ENCODE data around the gene UGT1A8. TPM values are rescaled to one million over a fixed set of nuclear protein-coding genes. Genes with fewer than 3 reads are reported as not detected.

UGT1A8 gene
- total and polyA plus RNA-seq, 10 donors, result not detected

DNA sequence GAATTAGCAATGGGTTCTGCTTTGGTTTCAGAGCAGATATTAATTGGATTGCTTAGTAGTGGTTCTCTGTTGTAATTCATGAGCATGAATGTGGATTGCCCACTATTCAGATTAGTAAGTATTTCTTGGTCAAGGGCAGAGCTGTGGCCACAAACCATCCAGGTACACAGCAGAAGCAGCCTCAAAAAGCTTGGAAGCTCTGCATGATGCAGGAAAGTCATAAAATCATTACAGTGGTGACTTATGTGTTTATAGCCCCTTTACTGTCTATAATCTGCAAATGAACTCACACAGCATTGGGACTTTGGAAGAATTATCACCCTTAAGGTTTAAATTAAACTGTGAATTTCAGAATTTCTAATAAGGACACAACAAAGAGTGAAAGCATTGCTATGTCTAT lies 140.7 kb downstream of the UGT1A8 start:
- H3K27ac ChIP-seq, result no peak overlapping the region
- no peaks in the 10 kb centered on the region for H3K36me3 ChIP-seq
- H3K4me1 ChIP-seq, result no peaks in the 10 kb centered on the region
- no peaks in the 10 kb centered on the region for H3K9me3 ChIP-seq
- intact Hi-C loops (cut with DNase I; ENCODE audit: low total_unique reads), result no loop called here
- TF ChIP-seq POLR2A (IDR thresholded peaks at IDR 0.05) (no peak), POLR2AphosphoS5 (IDR thresholded peaks at IDR 0.05) (no peak)
- TF ChIP-seq, protein P1, sequence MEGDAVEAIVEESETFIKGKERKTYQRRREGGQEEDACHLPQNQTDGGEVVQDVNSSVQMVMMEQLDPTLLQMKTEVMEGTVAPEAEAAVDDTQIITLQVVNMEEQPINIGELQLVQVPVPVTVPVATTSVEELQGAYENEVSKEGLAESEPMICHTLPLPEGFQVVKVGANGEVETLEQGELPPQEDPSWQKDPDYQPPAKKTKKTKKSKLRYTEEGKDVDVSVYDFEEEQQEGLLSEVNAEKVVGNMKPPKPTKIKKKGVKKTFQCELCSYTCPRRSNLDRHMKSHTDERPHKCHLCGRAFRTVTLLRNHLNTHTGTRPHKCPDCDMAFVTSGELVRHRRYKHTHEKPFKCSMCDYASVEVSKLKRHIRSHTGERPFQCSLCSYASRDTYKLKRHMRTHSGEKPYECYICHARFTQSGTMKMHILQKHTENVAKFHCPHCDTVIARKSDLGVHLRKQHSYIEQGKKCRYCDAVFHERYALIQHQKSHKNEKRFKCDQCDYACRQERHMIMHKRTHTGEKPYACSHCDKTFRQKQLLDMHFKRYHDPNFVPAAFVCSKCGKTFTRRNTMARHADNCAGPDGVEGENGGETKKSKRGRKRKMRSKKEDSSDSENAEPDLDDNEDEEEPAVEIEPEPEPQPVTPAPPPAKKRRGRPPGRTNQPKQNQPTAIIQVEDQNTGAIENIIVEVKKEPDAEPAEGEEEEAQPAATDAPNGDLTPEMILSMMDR (IDR thresholded peaks at IDR 0.05 in 8 of 11, conservative IDR thresholded peaks at IDR 0.05 in 3 of 11), result no peak
- H3K4me3 ChIP-seq, result no peak overlapping the region
- peaks cover 0 to 6% (median 0%) of the 10 kb centered on the region in 7 donors for H3K27me3 ChIP-seq (replicated peaks in 1 of 7)
- no peak for DNase-seq

DNA sequence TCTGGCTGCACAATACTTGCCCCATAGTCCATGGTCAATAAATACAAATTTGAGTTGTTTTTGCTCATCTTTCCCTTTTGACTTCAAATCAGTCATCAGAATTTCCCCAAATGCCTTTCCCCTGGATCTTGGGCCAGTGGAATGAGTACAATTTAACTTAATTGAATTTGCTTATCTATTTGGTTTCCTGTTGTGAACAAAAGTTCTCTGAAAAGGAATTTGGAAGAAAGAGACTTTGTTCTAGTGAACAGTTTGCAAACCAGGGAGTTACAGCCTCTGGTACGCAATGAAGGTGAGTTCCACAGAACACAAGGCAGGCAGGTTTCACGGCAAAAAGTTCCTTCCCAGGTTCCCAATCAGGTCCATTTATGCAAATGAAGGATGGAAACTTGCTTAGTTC lies 141.4 kb downstream of the UGT1A8 start:
- peaks cover 0 to 8% (median 0%) of the 10 kb centered on the region in 7 donors for H3K27me3 ChIP-seq (replicated peaks in 1 of 7)
- H3K36me3 ChIP-seq, result no peaks in the 10 kb centered on the region
- DNase-seq, result no peak
- no peaks in the 10 kb centered on the region for H3K9me3 ChIP-seq
- H3K4me1 ChIP-seq, result no peaks in the 10 kb centered on the region
- intact Hi-C loops (cut with DNase I; ENCODE audit: low total_unique reads), result no loop called here
- no peak overlapping the region for H3K4me3 ChIP-seq
- no peak overlapping the region for H3K27ac ChIP-seq
- TF ChIP-seq POLR2AphosphoS5 (IDR thresholded peaks at IDR 0.05), result no peak
- TF ChIP-seq, protein P1 (IDR thresholded peaks at IDR 0.05 in 8 of 11, conservative IDR thresholded peaks at IDR 0.05 in 3 of 11), result no peak
- TF ChIP-seq POLR2A (IDR thresholded peaks at IDR 0.05), result no peak
- WGBS, 5 donors, result 83 to 90% (median 87%) methylated on average over 2 of the region's 2 CpGs

DNA sequence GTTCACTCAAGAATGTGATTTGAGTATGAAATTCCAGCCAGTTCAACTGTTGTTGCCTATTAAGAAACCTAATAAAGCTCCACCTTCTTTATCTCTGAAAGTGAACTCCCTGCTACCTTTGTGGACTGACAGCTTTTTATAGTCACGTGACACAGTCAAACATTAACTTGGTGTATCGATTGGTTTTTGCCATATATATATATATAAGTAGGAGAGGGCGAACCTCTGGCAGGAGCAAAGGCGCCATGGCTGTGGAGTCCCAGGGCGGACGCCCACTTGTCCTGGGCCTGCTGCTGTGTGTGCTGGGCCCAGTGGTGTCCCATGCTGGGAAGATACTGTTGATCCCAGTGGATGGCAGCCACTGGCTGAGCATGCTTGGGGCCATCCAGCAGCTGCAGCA lies 142.6 kb downstream of the UGT1A8 start, which contains the start of gene UGT1A1:
Gene UGT1A1, plus strand, starts transcription at position 228 of the 400 bp plus-strand sequence. Its CDS starts 18 bp downstream, at position 246.
- no peak within 1 kb of the TSS for H3K27ac ChIP-seq
- 83 to 93% (median 92%) methylated on average over 6 of the region's 6 CpGs for WGBS, 5 donors
- intact Hi-C loops (cut with DNase I; ENCODE audit: low total_unique reads), result no loop called here
- DNase-seq, result no peak
- no peak within 1 kb of the TSS for H3K4me3 ChIP-seq
- H3K36me3 ChIP-seq, result no peaks in the 10 kb centered on the region
- H3K9me3 ChIP-seq, result no peaks in the 10 kb centered on the region
- H3K27me3 ChIP-seq (replicated peaks in 1 of 7), result peaks cover 0 to 11% (median 0%) of the 10 kb centered on the region in 7 donors
- no peaks in the 10 kb centered on the region for H3K4me1 ChIP-seq
- TF ChIP-seq POLR2A (IDR thresholded peaks at IDR 0.05), result no peak
- TF ChIP-seq, protein P1 (IDR thresholded peaks at IDR 0.05 in 8 of 11, conservative IDR thresholded peaks at IDR 0.05 in 3 of 11), result no peak
- TF ChIP-seq POLR2AphosphoS5 (IDR thresholded peaks at IDR 0.05), result no peak

DNA sequence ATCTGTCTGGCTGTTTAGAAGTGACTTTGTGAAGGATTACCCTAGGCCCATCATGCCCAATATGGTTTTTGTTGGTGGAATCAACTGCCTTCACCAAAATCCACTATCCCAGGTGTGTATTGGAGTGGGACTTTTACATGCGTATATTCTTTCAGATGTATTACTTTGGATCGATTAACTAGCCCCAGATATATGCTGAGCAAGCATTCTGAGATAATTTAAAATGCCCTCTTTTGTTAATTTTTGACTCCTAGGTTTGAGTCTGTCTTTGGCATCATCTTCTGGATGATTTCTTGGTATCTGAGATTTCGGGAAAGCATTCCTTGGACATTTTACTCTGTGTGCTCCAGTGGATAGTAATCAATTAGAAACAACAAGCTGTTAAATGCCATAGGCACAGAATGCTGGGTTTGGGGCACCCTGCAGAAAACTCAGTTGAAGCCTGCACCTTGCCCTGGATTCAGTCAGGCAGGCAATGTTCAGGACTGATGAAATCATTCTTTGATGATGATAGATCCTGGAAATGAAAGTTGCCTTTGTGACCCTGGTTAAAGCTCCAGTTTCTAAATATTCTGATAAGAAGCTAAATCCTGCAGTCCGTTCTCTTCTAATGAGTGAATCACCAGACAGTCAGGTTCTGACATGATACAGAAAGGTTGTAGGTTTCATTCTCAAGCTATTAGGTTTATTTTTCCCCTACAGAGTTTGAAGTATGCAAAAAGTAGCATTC lies 143.8 kb downstream of the UGT1A8 start:
- Histone ChIP-seq H3K9me3 (no peaks in the 10 kb centered on the region), H3K27ac (no peak overlapping the region), H3K4me3 (no peak overlapping the region), H3K36me3 (no peaks in the 10 kb centered on the region), H3K27me3 (replicated peaks in 1 of 7) (peaks cover 0 to 12% (median 0%) of the 10 kb centered on the region in 7 donors), H3K4me1 (no peaks in the 10 kb centered on the region)
- intact Hi-C loops (cut with DNase I; ENCODE audit: low total_unique reads), result no loop called here
- WGBS, 5 donors, result 84 to 87% (median 85%) methylated on average over 4 of the region's 4 CpGs
- TF ChIP-seq POLR2A (IDR thresholded peaks at IDR 0.05), result no peak
- TF ChIP-seq POLR2AphosphoS5 (IDR thresholded peaks at IDR 0.05), result no peak
- TF ChIP-seq, protein P1 (IDR thresholded peaks at IDR 0.05 in 8 of 11, conservative IDR thresholded peaks at IDR 0.05 in 3 of 11), result no peak
- no peak for DNase-seq

All from spleen (tissue), 11 donors.